NOMO-1 treated with DMSO at 0.1 percent for 48 hours (cell line): ENCODE results near the gene SLC23A2.

Experiments
- DNase-seq: peaks from one replicate; lab custom pipeline; 2025; ENCODE audit not compliant: unreplicated experiment; lab: John Stamatoyannopoulos, UW

SLC23A2 gene

DNA sequence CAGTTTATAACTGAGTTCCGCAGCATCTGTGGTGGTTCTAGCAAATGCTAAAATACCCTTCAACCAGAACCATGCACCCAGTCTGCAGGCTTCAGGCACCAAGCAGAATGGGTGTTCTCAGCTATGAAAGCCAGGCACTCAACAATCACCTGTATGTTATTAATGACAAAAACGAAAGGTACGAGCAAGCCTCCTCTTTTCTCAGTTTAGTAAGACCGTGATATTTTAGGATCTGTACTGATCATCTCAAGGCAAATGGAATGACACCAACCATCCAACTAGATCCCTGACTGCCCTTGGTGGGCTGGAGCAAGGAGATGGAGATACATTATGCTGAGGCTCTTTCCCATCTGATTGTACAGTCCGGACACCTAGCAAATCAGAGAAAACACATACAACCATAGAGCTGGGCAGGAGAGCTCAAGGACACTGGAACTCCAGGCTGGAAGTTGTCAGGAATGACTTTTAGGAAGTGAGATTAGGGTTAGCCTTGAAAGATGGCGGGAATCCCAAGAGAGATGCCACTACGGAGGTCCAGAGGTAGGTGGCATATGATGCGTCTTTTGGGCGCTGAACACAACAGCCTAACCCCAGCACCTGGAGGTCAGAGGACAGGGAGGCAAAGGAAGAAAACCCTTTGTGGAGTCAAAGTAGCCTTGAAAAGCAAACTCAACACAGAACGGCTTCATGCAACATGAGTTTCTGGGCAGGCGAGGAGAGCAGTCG lies 33.4 kb downstream of the SLC23A2 start:
- no peak for DNase-seq

DNA sequence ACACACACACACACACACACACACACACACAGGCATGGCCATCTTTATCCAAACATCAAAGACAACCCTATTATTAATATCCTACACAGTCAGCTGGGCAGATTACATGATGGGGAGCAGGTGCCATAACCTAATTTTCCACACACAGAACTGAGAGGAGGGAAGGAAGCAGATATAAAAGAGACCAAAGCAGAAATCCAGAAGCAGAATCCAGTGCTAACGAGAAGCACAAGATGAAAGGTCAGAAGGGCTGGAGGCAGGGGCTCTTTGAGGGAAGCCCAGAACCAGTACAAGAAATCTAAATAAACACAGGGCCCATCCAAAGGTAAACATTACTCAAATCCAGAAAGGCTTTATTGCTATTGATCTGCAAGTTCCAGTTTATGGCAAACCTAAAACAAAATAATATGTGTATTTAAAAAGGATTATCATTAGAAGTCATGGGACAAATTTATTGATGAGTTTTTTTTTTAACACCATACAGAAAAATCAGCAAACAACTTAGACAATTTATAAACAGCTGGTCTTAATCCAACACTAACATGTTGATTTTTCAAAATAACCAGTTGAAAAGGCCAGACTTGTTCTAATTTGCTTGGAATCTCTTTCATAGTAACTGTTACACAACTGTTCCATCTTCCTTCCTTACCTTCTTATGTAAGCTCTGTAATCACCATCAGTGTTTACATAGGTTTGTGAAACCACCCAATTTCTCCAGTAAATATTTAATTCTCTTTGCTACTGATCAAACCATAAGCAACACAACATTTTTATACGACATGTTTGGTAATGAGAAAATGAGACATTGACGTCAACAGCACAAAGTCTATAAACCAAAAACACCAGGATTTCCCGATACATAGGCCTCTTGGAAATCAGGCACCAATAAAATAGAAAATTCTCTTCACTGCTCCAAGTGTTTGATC lies 34.2 kb downstream of the SLC23A2 start:
- DNase-seq, result no peak

DNA sequence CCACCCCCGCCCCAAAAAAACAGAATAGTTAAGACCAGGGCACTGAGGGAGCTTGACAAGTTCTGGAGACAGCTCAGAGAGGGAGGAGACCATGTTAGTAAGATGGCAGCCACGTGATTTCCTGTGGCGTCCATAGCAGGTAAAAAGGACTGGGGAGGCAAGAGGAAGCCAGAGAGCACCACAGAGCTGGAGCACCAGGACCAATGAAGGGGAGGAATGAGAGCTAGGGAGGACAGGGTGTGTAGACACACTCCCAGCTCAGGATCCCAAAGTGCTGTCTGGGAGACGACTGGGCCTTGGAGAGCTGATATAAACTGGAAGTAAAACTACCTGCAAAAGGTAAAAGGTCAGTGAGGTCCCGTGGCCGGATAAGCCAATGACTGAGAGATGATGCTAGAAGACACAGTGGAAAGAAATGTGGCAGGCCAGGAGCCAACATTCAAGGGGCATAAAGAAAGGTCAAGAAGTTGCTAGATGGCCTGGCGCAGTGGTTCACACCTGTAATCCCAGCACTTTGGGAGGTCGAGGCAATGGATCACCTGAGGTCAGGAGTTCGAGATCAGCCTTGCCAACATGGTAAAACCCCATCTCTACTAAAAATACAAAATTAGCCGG lies 39.0 kb downstream of the SLC23A2 start:
- peak; percentile 51 for DNase-seq

DNA sequence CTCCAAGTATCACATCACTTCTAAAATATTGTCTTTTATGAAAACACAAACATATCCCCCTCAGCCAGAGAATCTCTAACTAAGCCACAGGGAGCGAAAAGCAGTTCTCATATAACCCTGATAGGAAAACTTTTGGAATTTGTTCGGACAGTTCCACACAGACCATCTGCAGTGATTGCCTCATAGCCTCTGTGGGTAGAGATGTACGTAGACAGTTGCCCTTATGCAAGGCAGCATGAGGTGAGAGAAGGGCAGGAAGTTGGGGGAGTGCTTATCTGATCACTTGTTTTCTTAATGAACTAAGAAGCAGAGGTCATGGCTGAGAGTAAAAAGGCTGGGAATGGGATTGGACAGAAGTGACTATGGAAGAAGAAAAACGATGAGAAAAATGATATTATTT lies 39.6 kb downstream of the SLC23A2 start:
- peak; percentile 86 for DNase-seq

DNA sequence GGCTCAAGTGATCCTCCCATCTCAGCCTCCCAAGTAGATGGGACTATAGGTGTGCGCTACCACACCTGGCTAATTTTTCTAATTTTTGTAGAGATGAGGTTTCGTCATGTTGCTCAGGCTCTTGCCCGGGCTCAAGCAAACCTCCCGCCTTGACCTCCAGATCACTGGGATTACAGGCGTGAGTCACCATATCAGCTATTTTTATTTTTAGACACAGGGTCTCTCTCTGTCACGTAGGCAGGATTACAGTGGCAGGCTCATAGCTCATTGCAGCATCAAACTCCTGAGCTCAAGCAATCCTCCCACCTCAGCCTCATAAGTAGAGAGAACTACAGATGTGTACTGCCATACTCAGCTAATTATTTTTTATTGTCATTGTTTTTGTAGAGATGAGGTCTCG lies 41.7 kb downstream of the SLC23A2 start:
- peak; percentile 60 for DNase-seq

DNA sequence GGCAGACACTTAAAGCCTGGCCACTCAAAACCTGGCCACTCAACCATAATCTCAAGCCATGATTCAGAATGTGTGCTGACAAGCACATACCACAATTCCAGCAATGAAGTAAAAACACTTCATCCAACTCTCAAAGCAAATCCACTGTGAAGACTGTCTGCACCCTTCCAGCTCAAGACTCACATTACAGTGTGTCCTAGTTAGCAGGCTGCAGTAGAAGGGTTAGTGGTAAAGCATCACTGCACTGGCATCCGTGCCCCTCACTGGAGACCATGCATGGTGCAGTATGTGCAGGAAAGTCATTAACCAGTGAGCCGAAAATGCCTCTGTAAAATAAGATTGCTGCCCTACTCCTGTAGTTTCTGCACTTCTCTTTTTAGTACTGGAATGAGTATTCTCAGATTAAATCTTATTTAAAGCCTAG lies 43.4 kb downstream of the SLC23A2 start:
- no peak for DNase-seq

DNA sequence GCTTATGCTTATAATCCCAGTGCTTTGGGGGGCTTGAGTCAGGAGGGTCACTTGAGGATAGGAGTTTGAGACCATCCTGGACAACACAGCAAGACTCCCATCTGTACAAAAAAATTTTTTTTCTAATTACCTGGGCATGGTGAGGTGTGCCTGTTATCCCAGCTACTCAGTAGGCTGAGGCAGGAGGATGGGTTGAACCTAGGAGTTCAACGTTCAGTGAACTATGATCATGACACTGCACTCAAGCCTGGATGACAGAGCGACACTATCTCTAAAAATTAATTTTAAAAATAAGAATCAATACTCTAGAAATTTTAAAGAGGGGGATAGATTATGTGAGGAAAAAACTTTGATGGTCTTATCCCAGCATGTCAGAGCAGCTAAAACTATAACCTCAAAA lies 44.1 kb downstream of the SLC23A2 start:
- DNase-seq, result no peak

DNA sequence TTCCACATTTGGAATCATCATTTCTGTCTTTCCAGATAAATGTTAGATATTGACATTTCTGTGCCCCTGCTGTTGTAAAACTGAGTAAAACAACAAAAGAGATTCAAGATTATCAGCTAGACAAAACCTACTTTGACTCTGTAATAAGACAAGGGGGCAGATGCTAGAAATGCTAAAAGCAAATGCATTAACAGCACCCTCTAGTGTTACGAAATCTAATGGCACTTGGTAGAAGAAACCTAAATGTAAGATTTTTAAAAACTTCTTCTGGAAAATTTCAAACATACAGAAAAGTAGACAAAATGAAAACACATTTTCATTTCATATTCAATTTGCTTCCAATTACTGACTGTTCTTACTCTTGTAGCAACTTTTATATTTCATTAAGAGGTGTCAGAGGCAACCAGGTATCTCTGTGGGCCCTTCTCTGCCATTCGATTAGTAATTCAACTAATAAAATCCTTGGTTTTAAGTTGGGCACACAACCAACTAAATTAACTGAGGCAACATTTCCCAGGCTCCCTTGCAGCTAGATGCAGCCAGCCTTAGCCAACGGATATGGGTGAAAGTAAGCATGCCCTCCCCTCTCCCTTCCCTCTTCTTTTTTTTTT lies 45.0 kb downstream of the SLC23A2 start:
- DNase-seq, result peak; percentile 63

DNA sequence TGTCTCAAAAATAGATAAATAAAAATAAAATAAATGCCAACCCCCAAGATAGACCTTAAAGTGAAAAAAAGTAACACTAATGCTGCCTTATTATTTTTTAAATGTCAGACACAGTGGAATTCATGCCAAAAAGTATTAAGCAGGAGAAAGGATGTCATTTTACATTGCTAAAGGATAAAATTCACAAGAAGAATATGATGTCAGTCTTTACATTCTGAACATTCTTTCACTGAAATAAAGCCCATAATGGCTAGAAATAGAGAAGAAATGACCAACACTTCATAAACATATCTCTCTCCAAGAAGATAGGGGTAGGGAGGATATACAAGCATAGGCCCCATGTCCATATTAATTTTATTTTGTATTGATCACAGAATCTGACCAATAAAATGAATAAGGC lies 47.4 kb downstream of the SLC23A2 start:
- DNase-seq, result no peak

DNA sequence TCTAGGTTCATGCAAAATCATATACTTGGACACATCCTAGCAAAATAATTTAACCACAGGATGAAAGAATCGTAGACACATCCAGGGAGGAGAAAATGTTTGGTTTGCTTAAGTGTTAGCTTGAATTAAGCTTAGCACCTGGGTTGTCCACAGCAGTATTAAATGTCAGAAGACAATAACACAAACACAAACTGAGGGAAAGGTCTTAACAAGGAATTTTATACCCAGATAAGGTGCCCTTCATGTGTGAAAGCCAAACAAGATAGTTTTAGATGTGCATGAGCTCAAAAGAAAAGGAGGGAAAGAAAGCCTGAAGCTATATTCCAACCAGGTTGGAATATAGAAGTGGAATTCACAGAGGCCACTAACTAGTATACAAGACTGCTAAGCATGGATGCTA lies 49.1 kb downstream of the SLC23A2 start:
- DNase-seq, result no peak

DNA sequence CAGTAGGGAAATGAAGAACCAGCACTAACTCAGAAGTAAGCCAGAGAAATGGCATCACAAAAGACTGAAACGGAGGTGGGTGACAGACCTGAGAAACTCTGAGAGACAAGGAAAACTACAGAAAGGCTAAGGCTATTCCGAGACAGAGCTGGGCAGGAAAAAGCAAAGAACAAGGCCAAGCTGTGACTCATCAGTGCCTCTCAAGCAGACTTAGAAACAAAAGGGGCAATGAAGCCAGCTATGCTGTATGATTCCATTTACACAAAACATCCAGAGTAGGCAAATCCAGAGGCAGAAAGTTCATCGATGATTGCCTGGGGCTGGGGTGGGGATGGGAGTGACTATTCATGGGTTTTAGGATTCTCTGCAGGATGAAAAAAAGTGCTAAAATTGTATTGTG lies 50.0 kb downstream of the SLC23A2 start:
- DNase-seq, result no peak

DNA sequence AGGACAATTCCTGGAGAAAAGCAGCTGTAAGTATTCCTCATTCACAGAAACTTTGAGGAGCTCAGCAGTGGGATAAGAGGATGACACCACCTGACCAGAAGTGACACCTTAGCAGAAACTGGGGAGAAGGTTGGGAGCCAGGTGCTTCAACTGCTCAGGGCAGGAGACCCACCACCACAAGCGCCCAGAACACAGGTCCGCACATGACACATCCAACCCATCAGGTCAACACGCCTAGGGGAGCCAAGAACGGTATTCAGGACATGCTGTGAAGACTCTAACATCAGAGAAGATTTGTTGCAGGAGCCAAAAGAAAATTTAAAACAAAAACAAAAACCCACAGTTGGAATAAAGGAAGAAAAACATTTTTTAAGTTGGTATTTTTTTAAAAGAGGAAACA lies 50.5 kb downstream of the SLC23A2 start:
- DNase-seq, result no peak

DNA sequence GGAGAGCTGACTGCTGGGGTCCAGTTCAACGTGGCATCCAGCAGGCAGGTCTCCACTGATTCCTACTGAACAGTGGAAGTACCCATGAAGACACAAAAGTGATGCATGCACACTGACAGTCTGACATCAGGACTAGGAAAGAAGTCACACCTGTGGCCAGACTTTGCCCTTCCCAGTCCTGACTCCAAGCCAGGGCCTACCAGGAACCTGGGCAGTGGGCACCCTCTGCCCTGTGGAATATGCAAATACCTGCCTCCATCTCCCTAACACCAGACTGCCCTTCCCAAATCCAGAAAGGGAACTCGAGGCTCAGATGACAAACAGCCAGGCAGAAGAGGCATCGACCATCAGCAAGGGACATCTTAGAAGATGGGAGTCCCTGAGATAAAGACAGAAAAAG lies 50.9 kb downstream of the SLC23A2 start:
- DNase-seq, result no peak

DNA sequence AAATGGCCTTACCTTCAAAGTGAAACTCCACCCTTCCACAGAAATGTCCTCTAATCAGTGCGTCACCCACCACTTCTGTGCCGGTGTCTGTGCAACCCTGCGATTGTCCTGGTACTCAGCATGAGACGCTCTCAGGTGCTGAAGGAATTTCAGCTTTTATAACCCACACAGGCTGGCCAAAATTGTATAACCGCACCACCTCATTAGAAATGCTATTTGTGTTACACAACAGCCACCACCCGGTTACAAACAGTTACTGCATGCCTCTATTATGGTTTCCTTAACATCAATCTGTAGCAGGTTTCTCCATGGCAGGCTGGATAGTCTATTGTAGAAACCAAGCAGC lies 51.5 kb downstream of the SLC23A2 start:
- peak; percentile 62 for DNase-seq

DNA sequence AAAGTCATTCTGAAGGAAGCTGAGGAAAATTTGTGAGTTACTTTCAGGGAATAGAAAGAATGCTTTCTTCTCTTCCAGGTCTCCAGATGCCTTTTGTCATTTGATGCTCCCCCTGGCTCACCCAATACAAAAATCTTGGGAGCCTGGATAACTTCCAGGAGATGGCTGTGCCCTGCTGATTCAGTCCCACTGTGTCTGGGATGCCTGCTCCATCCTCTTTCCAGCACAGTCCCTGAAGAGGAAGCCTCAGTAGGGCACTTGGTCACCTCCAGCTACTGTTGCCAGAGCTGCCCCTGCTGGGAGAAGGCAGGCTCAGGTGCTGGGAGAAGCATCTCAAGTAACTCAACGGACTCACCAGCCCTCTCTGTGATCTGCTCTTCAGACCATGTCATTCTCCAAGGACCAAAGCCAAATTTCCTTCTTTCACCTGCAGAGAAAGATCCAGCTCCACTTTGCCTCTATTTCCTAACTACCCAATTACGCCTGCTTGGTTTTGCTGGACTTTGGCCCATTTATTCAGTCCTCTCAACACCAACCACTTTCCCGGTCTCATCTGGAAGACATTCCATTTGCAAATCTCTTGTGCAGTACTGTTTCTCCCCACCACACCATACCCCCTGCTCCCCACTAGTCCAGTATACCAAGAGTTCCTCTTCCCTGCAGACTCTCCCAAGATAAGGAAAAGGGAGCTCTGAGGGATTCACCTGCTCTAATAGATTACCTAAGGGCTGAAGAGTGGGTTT lies 53.3 kb downstream of the SLC23A2 start:
- DNase-seq, result no peak

DNA sequence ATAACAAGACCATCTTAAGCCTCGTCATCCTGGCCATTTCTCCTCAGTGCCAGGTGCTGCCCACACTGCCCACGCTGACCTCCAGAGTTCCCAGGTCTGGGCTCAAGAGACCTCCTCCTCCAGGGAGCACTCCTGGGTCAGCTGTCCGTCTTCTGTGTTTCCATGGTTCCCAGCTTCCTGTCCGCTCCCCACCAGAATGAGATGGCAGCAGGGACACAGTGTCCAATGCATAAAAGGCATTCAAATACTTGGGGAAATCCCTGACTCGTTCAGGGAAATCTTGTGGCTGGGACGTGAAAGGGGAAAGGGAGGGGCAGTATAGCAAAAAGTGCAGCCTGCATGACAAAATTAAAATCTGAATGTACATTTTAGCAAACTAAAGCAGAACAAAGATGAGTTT lies 54.3 kb downstream of the SLC23A2 start:
- no peak for DNase-seq

DNA sequence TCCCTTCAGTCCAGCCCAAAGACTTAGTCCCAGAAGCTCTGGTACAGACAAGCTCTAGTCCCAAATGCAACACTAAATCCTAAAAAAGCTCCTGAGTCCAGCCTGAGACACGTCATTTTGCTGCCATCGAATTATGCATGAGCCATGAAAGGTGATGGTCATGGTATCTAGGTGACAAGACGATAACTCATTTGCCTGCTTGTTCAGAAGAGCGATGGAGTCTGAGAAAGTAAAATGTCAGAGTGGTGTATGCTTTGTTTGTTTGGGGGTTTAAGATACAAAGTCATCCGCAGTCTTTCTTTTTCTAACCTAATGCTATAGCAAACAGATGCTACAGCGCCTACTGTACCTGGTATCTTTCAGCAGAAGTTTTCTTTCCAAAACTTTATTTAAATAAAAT lies 54.7 kb downstream of the SLC23A2 start:
- DNase-seq, result no peak

DNA sequence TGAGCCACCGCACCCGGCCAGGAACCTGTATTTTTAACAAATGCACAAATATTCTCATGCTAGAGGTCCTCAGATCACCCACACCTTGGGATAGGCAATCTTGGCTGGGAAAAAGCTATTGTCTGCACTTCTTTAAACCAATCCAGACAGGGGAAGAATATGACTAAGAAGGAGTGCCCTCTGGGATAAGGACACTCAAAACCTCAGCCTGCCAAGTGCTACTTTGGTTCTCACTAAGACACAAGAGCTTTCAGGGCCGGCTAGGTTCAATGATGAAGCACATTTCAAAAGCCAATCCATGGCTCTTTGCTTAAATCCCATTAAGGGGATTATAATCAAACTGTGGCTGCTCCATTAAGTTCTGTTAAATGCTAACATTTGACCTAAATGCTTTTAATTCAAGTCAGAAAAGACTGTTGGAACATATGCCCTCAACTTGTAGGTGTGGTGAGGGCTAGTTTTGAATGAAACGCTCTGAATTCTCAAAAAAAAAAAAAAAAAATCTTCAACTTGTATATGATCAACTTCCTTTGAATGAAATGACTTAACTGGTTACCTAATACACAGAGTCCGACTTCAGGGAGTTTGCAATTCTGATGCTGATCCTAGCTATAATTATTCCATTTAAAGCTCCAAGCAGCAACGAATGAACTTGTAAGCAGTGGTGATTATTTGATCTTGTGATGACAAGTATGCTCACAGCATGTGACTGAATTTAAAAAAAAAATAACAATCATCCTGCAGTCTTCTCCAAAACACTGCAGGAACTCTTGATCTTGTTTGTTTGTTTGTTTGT lies 56.6 kb downstream of the SLC23A2 start:
- no peak for DNase-seq

DNA sequence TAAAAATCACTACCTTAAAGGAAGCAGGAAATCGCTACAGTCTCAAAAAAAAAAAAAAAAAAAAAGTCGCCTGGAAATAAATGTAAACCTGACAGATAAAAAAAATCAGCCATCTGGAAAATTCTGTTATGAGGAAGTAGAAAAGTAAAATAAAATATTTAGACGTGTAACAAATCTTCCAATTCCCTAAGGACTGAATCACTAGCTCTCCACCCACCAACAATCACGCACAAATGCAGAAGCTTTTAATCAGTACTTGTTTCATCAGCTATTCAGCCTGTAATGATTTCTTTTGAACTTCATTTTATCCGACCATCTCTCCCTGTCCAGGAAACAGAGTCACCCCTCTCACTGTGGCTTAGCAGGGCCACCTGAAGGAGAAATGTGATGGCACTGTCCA lies 59.0 kb downstream of the SLC23A2 start:
- DNase-seq, result no peak
